ENCODE measurements around the gene EFNB3. TPM values are rescaled to one million over a fixed set of nuclear protein-coding genes. Genes with fewer than 3 reads are reported as not detected.

Gene EFNB3
- total RNA-seq = 7.0 and 8.4 TPM in 2 replicates

GRCh38 chr17:7704601-7705268 is at the start of gene EFNB3:
EFNB3 (plus strand) TSS chr17:7705202; CDS start chr17:7705599, 397 bp downstream.

GRCh38 chr17:7687072-7687907 is 17.7 kb upstream of the EFNB3 start, which contains the start of gene TP53:
TP53 (minus strand) TSS chr17:7687490; CDS start chr17:7676594, 10,896 bp downstream.

GRCh38 chr17:7687908-7688807 is 16.8 kb upstream of the EFNB3 start, which contains the start of gene WRAP53:
WRAP53 (plus strand) TSS chr17:7688477; CDS start chr17:7688649, 172 bp downstream.

GRCh38 chr17:7716901-7717755 is 12.1 kb downstream of the EFNB3 start, which contains the start of gene DNAH2:
DNAH2 (plus strand) TSS chr17:7717744; CDS start chr17:7719735, 1,991 bp downstream.

Other genes starting within 250 kb of the EFNB3 start
- 25.5 and 32.9 TPM in 2 replicates for gene ZBTB4, start 225.6 kb upstream of the EFNB3 start, total RNA-seq
- not detected in 2 replicates for gene SLC35G6, start 223.8 kb upstream of the EFNB3 start, total RNA-seq
- 67.3 and 74.0 TPM in 2 replicates for gene POLR2A, start 220.8 kb upstream of the EFNB3 start, total RNA-seq
- gene TNFSF12, start 156.1 kb upstream of the EFNB3 start, total RNA-seq = 14.6 and 15.0 TPM in 2 replicates
- gene TNFSF13, start 146.5 kb upstream of the EFNB3 start, total RNA-seq = 3.2 and 8.0 TPM in 2 replicates
- gene SENP3, start 143.3 kb upstream of the EFNB3 start, total RNA-seq = 30.5 and 32.1 TPM in 2 replicates
- 25.7 and 31.7 TPM in 2 replicates for gene CD68, start 125.6 kb upstream of the EFNB3 start, total RNA-seq
- gene MPDU1, start 121.3 kb upstream of the EFNB3 start, total RNA-seq = 62.5 and 77.8 TPM in 2 replicates
- gene SOX15, start 115.1 kb upstream of the EFNB3 start, total RNA-seq = 0.20 and 0.25 TPM in 2 replicates
- gene FXR2, start 90.3 kb upstream of the EFNB3 start, total RNA-seq = 20.4 and 24.7 TPM in 2 replicates
- 131 and 141 TPM in 2 replicates for gene SAT2, start 77.4 kb upstream of the EFNB3 start, total RNA-seq
- gene SHBG, start 75.1 kb upstream of the EFNB3 start, total RNA-seq = 0.81 and 0.83 TPM in 2 replicates
- gene ATP1B2, start 54.3 kb upstream of the EFNB3 start, total RNA-seq = 0.10 and 0.12 TPM in 2 replicates
- 33.1 and 47.9 TPM in 2 replicates for gene TP53, start 17.7 kb upstream of the EFNB3 start, total RNA-seq
- 4.1 and 4.9 TPM in 2 replicates for gene WRAP53, start 16.7 kb upstream of the EFNB3 start, total RNA-seq
- 1.2 TPM in 2 replicates for gene DNAH2, start 12.5 kb downstream of the EFNB3 start, total RNA-seq
- gene KDM6B, start 129.0 kb downstream of the EFNB3 start, total RNA-seq = 8.2 and 9.7 TPM in 2 replicates
- gene TMEM88, start 149.9 kb downstream of the EFNB3 start, total RNA-seq = 1.5 TPM in 1 of 2 replicates, not detected in the other
- gene NAA38, start 152.4 kb downstream of the EFNB3 start, total RNA-seq = 52.0 and 64.5 TPM in 2 replicates
- gene CYB5D1, start 152.8 kb downstream of the EFNB3 start, total RNA-seq = 7.6 and 8.1 TPM in 2 replicates
- gene CHD3, start 183.6 kb downstream of the EFNB3 start, total RNA-seq = 56.3 and 66.2 TPM in 2 replicates
- 1.1 and 2.6 TPM in 2 replicates for gene RNF227, start 211.1 kb downstream of the EFNB3 start, total RNA-seq
- 0.44 and 1.9 TPM in 2 replicates for gene KCNAB3, start 224.7 kb downstream of the EFNB3 start, total RNA-seq
- 48.2 and 48.4 TPM in 2 replicates for gene TRAPPC1, start 226.7 kb downstream of the EFNB3 start, total RNA-seq
- gene CNTROB, start 227.0 kb downstream of the EFNB3 start, total RNA-seq = 9.9 and 12.3 TPM in 2 replicates